Ishikawa (cell line): ENCODE measurements around the gene SIX4.

Experiments
- TF ChIP-seq, protein P1 (sequence below): IDR thresholded peaks from 2 replicates; pipeline ENCODE4 v1.6.1; 2012
- TF ChIP-seq, protein P2 (sequence below): IDR thresholded peaks from 2 replicates; pipeline ENCODE4 v1.6.1; 2012

DNA sequence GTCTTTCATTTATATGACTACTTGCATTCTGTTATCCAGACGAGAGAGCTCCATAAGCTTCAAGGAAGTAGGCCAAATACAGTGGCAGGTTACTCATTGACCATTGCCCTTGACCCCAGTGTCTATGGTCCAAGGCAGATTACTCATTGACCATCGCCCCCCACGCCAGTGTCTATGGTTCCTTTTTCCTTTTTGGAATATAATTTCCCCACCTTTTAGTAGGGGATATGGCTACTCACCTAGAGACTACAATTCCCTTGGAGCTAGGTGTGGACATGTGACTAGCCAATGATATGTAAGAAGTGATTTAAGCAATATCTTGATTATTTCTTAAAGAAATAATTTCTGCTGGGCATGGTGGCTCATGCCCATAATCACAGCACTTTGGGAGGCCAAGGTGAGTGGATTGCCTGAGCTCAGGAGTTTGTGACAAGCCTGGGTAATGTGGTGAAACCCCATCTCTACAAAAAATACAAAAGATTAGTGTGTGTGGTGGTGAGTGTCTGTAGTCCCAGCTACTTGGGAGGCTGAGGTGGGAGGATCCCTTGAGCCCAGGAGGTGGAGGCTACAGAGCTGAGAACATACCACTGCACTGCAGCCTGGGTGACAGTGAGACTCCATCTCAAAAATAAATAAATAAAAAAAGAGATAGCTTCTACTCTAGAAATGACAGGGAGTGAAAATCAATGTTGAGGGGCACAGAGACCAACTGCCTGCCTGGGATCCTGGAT is 32.6 kb downstream of the SIX4 start:
- TF ChIP-seq, protein P1, sequence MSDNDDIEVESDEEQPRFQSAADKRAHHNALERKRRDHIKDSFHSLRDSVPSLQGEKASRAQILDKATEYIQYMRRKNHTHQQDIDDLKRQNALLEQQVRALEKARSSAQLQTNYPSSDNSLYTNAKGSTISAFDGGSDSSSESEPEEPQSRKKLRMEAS: no peak
- TF ChIP-seq, protein P2, sequence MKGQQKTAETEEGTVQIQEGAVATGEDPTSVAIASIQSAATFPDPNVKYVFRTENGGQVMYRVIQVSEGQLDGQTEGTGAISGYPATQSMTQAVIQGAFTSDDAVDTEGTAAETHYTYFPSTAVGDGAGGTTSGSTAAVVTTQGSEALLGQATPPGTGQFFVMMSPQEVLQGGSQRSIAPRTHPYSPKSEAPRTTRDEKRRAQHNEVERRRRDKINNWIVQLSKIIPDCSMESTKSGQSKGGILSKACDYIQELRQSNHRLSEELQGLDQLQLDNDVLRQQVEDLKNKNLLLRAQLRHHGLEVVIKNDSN: no peak
